ENCODE measurements around the gene CLDN20.
"Not testable (repeated sequence)": the region's sequence is repeated elsewhere in the genome, so short reads cannot be mapped to it uniquely, and the experiment has no call there.

CLDN20 gene

DNA sequence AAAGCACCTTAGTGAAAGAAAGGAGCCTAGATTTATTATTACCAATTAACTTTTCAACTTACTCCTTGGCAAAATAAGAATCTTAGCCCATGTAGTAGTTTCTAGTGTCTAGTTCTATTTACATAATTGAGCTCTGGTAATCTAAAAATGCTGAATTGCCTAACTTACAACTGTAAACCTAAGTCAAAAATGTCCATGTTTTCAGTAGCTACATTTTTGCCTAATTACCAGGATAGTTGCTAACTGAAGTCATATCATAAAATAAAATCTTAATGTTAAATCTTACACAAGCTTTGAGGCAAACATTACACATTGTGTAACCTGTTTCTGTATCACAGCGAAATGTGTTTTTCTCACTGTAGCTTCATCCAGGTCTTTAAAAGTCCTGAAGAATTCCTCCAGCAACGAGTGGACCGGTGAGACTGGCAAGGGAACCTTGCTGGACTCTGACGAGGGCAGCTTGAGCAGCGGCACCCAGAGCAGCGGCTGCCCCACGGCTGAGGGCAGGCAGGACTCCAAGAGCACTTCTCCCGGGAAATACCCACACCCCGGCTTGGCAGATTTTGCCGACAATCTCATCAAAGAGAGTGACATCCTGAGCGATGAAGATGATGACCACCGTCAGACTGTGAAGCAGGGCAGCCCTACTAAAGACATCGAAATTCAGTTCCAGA, 7.6 kb upstream of the CLDN20 start:
- DNase-seq = no peak
- H3K9me3 Mint-ChIP-seq = no peaks in the 10 kb centered on the region
- no peak for ATAC-seq
- H3K4me1 Mint-ChIP-seq = peaks cover 11% of the 10 kb centered on the region
- H3K27me3 Mint-ChIP-seq = no peaks in the 10 kb centered on the region
- no peak overlapping the region for H3K4me3 Mint-ChIP-seq
- no peak overlapping the region for H3K27ac Mint-ChIP-seq

DNA sequence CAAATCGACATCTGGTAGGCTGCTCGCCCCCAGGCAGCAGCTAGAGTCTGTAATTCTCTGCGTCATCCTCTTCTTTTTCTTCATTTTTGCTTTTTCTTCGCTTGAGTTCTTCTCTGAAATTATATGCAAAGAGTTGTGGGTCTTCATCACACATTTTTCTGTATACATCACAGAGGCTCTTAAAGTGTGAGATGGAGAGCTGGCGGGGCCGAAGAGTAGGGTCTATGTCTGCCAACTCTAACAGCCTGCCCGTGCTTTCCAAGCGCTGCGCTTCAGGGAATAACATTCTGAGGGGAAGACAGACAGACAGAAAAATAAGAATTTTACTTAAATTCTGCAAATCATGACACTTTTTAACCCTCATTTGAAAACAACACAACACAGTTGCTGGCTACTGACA, 6.0 kb upstream of the CLDN20 start:
- DNase-seq (no peak), ATAC-seq (no peak)
- H3K4me3 Mint-ChIP-seq = no peak overlapping the region
- no peaks in the 10 kb centered on the region for H3K27me3 Mint-ChIP-seq
- no peaks in the 10 kb centered on the region for H3K9me3 Mint-ChIP-seq
- H3K4me1 Mint-ChIP-seq = peaks cover 24% of the 10 kb centered on the region
- no peak overlapping the region for H3K27ac Mint-ChIP-seq

DNA sequence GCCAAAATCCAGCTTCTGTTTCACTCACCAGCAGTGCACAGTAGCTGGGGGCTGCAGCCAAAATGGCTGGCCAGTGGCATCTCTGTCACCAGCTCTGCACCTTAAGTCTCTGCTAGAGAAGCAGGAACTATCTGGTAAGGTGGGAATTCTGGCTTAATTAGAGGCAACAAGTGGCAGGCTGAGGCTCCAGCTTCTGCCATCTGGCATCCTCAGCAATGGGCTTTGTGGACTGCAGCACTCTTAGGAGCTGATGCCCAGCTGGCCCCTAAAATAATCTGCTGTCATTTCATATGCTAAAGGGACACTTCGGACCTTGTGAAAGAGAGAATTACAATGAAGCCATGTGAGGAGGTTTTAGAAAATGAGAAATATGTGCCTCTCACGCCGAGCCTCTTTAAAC, 4.6 kb upstream of the CLDN20 start:
- no peak overlapping the region for H3K4me3 Mint-ChIP-seq
- no peak overlapping the region for H3K27ac Mint-ChIP-seq
- H3K9me3 Mint-ChIP-seq = no peaks in the 10 kb centered on the region
- no peak for ATAC-seq
- DNase-seq = no peak
- H3K27me3 Mint-ChIP-seq = no peaks in the 10 kb centered on the region
- peaks cover 24% of the 10 kb centered on the region for H3K4me1 Mint-ChIP-seq

DNA sequence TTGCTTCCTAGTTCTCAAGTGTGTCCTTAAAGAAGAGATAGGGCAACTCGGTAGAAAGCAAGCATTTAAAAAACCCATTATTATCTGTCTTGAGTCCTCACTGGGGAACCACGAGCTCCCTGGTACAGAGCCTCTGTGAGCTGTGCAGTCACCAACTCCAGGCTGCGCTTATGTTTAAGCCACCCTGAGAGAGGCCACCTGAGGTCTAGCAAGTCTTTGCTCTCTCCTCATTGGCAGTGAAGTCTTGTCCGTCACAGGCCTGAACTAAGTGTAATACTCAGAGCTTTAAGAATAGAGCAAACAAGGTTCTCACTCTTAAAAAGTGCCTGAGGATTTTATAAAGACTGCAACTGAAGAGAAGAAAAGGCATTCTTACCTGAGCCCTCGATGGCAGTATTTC, 3.9 kb upstream of the CLDN20 start:
- ATAC-seq (no peak), DNase-seq (no peak)
- H3K27ac Mint-ChIP-seq = no peak overlapping the region

DNA sequence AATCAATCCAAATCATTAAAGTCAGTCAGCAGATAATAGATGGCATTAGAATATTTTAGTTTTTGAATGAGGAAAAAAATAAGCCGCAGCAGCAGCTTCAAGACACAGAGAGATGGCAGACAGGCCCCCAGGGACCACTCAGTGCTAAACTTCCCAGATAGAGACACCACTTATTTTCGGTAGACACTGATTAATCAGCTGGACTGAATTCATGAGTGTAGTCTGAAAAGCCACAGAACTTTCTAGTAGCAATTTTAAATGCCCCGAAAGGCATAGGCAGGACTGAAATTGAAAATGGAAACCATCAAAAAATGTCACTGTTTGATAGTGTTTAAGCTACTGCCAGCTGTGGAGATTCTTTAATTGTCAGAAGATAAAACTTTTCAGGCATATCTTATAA, 3.1 kb upstream of the CLDN20 start:
- Mint-ChIP-seq H3K4me1 (peaks cover 20% of the 10 kb centered on the region), H3K27me3 (no peaks in the 10 kb centered on the region), H3K27ac (peak overlapping the region; percentile 25 to 88), H3K9me3 (no peaks in the 10 kb centered on the region), H3K4me3 (no peak overlapping the region)
- DNase-seq = no peak
- no peak for ATAC-seq

More for the DNA sequence above, 3.9 kb upstream of the CLDN20 start:
- Mint-ChIP-seq H3K4me1 (peaks cover 24% of the 10 kb centered on the region), H3K9me3 (no peaks in the 10 kb centered on the region), H3K27me3 (no peaks in the 10 kb centered on the region), H3K4me3 (no peak overlapping the region)

DNA sequence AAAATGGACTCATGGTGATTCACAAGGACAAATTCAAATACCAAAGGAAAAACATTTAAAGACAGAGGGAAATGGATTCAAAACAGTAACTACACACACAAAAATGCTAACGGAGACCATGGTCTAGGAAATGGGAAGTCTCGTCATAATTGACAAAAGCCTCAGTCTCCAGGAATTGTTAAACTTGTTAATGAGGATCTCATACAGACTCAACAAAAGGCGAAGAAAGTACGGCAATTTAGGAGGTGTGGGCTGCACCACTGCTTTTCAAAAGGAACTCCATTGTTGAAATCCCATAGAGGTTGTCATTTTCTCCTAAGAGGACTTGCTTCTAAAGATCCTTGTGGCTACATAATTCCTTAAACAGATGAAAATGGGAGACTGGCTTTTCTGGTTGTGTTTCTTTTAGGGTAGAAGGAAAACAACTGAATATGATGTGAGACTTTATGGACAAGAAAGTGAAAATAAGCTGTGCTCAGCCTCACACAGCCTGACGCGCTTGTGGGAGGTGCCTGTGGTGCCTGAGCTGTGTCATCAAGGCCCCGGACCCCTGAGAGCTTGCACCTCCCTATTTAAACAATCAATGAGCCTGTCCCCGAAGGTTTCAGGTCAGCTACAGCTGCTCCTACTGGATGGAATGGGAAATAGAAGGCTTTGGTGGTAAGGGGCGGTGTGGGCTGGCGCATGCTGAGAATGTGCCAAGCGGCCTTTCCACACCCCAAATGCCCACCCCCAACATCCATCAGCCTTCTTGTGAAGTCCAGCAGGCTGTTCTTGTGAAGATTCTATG, 2.5 kb upstream of the CLDN20 start:
- peaks cover 20% of the 10 kb centered on the region for H3K4me1 Mint-ChIP-seq
- H3K4me3 Mint-ChIP-seq = no peak overlapping the region
- no peaks in the 10 kb centered on the region for H3K27me3 Mint-ChIP-seq
- DNase-seq = no peak
- no peak for ATAC-seq
- H3K9me3 Mint-ChIP-seq = no peaks in the 10 kb centered on the region
- peak overlapping the region; percentile 15 to 25 for H3K27ac Mint-ChIP-seq

DNA sequence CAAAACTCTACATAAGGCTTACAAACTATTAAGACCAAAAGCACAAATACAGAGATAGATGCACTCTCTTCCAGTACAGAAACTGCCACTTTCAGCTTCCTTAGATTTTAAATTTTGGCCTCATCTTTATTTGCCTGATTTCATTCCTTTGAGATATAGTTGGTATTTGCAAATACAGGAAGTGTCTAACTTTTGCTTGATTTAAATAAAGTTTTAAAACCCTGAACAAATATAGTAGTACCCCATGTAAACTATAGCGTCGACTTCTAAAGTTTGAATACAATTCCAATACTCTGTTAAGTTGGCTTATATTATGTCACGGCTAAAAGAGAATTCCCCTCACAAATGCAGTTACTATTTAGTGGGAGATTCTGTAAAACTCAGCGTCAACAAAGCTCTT, 1.2 kb upstream of the CLDN20 start:
- DNase-seq (no peak), ATAC-seq (no peak)
- Mint-ChIP-seq H3K27me3 (no peaks in the 10 kb centered on the region), H3K4me1 (peaks cover 20% of the 10 kb centered on the region), H3K4me3 (no peak overlapping the region), H3K27ac (peak overlapping the region; percentile 49 to 77), H3K9me3 (no peaks in the 10 kb centered on the region)

DNA sequence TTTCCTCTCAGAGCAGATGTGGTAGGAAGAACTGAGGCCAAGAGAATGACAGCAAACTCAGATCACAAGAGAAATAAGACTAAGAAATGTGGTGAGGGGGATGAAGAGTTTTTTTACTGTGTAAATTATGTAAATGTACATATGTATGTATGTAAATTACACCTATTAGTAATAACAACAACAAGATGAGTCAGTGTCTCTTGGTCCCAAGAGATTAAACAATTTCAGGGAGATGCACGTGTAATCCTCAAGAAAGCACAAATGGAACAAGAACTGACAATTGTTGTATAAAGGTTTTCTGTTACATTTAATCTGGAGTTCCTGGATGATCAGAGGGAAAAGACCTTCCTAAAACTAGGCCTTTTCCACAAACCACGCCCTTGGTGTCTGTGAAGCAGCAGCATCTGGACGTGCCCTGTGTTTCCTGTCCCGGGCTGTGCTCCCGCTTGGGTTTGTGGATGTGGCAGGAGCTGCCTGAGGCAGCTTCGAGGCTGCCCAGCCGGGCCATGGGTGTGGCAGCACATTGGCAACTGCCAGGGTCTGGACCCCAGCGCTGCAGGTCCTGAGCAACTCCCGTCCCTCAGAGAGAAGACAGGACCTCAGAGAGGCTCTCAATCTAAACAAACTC, 994 bp downstream of the CLDN20 start:
- ATAC-seq (no peak), DNase-seq (no peak)
- H3K27ac Mint-ChIP-seq = peak overlapping the region; percentile 8 to 59
- no peaks in the 10 kb centered on the region for H3K27me3 Mint-ChIP-seq
- H3K4me1 Mint-ChIP-seq = peaks cover 27% of the 10 kb centered on the region
- no peak overlapping the region for H3K4me3 Mint-ChIP-seq
- no peaks in the 10 kb centered on the region for H3K9me3 Mint-ChIP-seq

DNA sequence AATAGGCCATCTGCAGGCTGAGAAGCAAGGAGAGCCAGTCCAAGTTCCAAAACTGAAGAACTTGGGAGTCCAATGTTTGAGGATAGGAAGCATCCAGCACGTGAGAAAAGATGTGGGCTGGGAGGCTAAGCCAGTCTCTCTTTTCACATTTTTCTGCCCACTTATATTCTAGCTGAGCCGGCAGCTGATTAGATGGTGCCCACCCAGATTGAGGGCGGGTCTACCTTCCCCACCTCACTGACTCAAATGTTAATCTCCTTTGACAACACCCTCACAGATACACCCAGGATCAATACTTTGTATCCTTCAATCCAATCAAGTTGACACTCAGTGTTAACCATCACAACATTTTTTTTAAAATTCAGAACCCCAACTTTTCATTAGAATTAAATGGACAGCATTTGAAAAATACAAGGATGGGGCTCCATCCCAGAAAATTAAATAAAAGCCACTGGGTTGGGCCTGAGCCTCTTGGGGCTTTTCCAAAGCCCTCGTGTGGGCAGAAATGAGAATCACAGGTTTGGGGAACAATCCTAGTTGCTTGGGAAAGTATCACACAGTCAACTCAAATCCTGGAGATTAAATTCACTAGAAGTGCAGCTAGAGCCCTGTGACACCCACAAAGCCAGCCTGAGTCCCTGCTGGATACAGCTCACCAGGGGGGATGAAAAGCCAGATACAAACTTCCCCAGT, 2.2 kb downstream of the CLDN20 start:
- no peaks in the 10 kb centered on the region for H3K27me3 Mint-ChIP-seq
- H3K4me3 Mint-ChIP-seq = no peak overlapping the region
- H3K4me1 Mint-ChIP-seq = peaks cover 28% of the 10 kb centered on the region
- H3K9me3 Mint-ChIP-seq = no peaks in the 10 kb centered on the region
- ATAC-seq (no peak), DNase-seq (no peak)
- H3K27ac Mint-ChIP-seq = no peak overlapping the region

DNA sequence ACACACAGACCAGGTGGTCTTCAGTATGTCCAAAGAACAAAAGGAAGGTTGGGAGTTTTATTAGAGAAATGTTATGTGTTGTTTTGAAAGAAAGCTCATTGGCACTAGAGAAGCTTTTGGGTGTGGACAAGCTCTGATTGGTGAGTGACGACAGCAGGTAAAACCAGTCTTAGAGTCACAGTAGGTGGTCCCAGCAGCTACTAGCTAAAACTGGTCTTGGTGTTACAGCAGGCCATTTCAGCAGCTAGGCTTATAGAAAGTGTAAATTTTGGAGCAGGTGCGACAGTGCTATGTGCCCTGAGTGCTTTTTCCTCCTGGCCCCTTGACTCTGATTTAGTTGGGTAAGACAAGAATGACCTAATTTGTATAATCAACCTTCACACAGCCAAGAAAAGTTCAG, 3.6 kb downstream of the CLDN20 start:
- ATAC-seq (no peak), DNase-seq (no peak)
- Mint-ChIP-seq H3K27me3 (no peaks in the 10 kb centered on the region), H3K9me3 (no peaks in the 10 kb centered on the region), H3K27ac (no peak overlapping the region), H3K4me1 (peaks cover 13% of the 10 kb centered on the region), H3K4me3 (no peak overlapping the region)

DNA sequence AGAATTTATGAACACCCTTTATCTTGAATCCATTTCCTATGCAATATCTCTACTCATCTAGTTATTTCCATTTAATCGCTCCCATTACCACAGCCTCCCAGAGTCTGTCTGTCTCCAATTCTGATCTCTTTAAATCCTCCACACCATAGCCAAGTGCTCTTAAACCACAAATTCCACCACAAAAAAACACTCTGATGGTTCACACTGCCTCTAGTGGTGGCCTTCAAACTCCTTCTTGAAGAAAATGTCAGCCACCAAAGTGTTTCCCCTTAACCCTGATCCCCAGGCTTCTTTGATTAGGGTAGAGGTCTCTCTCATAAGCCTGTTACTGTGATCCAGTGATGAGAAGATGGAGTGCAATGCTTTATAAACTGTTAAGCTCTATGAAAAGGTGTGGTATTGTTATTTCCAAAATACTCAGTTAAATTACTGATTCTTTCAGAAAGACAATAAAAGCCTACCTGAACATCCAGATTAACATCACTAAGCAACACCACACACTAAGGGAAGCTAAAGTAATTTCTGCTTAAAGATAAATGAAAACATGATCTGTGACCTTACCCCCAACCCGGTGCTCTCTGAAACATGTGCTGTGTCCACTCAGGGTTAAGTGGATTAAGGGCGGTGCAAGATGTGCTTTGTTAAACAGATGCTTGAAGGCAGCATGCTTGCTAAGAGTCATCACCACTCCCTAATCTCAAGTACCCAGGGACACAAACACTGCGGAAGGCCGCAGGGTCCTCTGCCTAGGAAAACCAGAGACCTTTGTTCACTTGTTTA, 4.5 kb downstream of the CLDN20 start:
- not testable (repeated sequence) for H3K27me3 Mint-ChIP-seq, H3K4me3 Mint-ChIP-seq, H3K27ac Mint-ChIP-seq, H3K9me3 Mint-ChIP-seq, DNase-seq
- peak; percentile 52 for ATAC-seq
- H3K4me1 Mint-ChIP-seq = peaks cover 13% of the 10 kb centered on the region

DNA sequence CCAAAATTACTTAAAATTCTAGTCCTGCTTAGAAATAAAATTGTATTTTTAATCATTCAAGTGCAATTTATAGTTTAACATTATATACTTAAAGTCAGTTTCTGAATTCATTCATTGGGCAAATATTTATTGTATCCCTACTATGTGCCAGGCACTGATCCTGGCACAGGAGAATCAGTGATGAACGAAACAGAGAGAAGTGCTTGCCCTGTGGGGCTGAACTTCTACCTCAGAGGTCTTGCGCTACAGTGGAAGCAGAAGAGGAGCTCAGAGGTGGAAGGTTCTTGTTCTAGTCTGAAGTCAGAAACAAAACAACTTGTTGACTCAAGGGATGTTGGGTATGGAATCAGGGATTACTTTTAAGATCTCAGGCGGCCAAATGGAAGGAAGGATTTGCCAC, 6.0 kb downstream of the CLDN20 start:
- H3K4me3 Mint-ChIP-seq = no peak overlapping the region
- no peaks in the 10 kb centered on the region for H3K9me3 Mint-ChIP-seq
- H3K4me1 Mint-ChIP-seq = peaks cover 18% of the 10 kb centered on the region
- no peak for DNase-seq
- no peak for ATAC-seq
- H3K27ac Mint-ChIP-seq = no peak overlapping the region
- H3K27me3 Mint-ChIP-seq = no peaks in the 10 kb centered on the region

DNA sequence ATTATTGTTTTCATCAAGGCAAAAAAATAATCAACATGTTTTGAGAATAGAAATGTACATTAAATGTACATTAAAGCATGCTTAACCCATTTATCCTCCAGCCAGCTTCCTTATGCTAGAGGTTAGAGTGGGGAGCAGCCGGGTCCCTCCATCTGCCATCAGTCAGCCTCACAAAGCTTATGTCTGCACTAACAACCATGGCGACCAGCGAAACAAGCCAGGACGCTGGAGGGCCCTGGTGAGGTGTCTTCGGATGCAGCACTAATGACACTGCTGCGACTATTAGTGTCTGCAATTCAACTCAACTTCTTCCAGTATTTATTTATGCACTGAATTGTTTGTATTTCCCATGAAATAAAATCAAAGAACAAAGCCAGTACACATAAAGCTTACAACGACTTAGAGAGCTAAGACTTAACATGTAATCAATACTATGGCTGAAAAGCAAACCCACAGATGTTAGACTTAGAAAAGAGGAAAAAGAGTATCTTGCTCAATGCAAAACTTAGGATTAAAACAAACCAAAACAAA, 6.8 kb downstream of the CLDN20 start:
- Mint-ChIP-seq H3K27me3 (no peaks in the 10 kb centered on the region), H3K4me3 (no peak overlapping the region), H3K27ac (no peak overlapping the region), H3K4me1 (peaks cover 18% of the 10 kb centered on the region), H3K9me3 (no peaks in the 10 kb centered on the region)
- ATAC-seq (no peak), DNase-seq (no peak)

DNA sequence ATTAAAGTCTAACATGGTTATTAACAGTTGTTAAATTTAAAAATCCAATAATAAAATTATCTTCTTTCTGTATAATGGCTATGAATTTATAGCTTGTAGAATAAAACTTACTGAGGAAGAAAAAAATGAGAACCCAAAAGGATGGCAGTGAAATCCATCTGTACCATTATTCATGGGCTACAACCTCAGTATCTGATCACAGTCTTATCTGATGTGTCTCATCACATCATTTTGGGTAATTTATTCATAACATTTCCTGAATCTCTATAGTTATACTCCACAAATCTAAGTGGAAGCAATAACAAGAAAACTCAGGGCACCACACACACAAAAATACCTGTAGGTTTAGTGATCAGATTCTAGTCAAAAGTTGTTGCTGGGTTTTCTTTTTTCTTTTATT, 7.3 kb downstream of the CLDN20 start:
- no peaks in the 10 kb centered on the region for H3K9me3 Mint-ChIP-seq
- H3K4me1 Mint-ChIP-seq = peaks cover 18% of the 10 kb centered on the region
- no peak overlapping the region for H3K4me3 Mint-ChIP-seq
- no peak overlapping the region for H3K27ac Mint-ChIP-seq
- no peak for DNase-seq
- no peak for ATAC-seq
- H3K27me3 Mint-ChIP-seq = no peaks in the 10 kb centered on the region

Measured in stimulated activated naive CD8-positive, alpha-beta T cell treated with anti-CD3 and anti-CD28 coated beads, Interleukin-15, amount 100 ng/mL, for 72 hours (primary cell).